ENCODE measurements around the gene CACNA1C. TPM values are rescaled to one million over a fixed set of nuclear protein-coding genes. Genes with fewer than 3 reads are reported as not detected.

The CACNA1C gene
- total RNA-seq, 6 donors from 2014 or later, result 5.2 to 45.1 (median 8.8) TPM

- ATAC-seq (ENCODE audit: low FRiP score in 2 of 2), result no peak
- Histone ChIP-seq H3K27ac (no peak overlapping the region), H3K27me3 (no peaks in the 10 kb centered on the region), H3K36me3 (no peaks in the 10 kb centered on the region), H3K9me3 (no peaks in the 10 kb centered on the region), H3K4me3 (no peak overlapping the region), H3K4me1 (no peaks in the 10 kb centered on the region)
- DNase-seq, result no peak
- 80 to 87% methylated on average over 1 of the region's 1 CpG for WGBS, 2 donors
- TF ChIP-seq POLR2AphosphoS5 (IDR thresholded peaks at IDR 0.05) (no peak), EP300 (IDR thresholded peaks at IDR 0.05) (no peak), CTCF (IDR thresholded peaks at IDR 0.05) (no peak), POLR2A (IDR thresholded peaks at IDR 0.05) (no peak)
These were observed 670.0 kb downstream of the CACNA1C start for GRCh38 chr12:2722806-2723205.

- no peaks in the 10 kb centered on the region for H3K36me3 ChIP-seq
- 45 to 60% methylated on average over 6 of the region's 6 CpGs for WGBS, 2 donors
- no peak overlapping the region for H3K27ac ChIP-seq
- no peak overlapping the region for H3K4me3 ChIP-seq
- no peaks in the 10 kb centered on the region for H3K4me1 ChIP-seq
- no peak for ATAC-seq (ENCODE audit: low FRiP score in 2 of 2)
- H3K9me3 ChIP-seq, result no peaks in the 10 kb centered on the region
- TF ChIP-seq POLR2AphosphoS5 (IDR thresholded peaks at IDR 0.05), result no peak
- TF ChIP-seq EP300 (IDR thresholded peaks at IDR 0.05), result no peak
- TF ChIP-seq CTCF (IDR thresholded peaks at IDR 0.05), result no peak
- no peak for TF ChIP-seq POLR2A (IDR thresholded peaks at IDR 0.05)
- H3K27me3 ChIP-seq, result no peaks in the 10 kb centered on the region
- no peak for DNase-seq
These were observed 679.5 kb downstream of the CACNA1C start for GRCh38 chr12:2732290-2732689.

DNA sequence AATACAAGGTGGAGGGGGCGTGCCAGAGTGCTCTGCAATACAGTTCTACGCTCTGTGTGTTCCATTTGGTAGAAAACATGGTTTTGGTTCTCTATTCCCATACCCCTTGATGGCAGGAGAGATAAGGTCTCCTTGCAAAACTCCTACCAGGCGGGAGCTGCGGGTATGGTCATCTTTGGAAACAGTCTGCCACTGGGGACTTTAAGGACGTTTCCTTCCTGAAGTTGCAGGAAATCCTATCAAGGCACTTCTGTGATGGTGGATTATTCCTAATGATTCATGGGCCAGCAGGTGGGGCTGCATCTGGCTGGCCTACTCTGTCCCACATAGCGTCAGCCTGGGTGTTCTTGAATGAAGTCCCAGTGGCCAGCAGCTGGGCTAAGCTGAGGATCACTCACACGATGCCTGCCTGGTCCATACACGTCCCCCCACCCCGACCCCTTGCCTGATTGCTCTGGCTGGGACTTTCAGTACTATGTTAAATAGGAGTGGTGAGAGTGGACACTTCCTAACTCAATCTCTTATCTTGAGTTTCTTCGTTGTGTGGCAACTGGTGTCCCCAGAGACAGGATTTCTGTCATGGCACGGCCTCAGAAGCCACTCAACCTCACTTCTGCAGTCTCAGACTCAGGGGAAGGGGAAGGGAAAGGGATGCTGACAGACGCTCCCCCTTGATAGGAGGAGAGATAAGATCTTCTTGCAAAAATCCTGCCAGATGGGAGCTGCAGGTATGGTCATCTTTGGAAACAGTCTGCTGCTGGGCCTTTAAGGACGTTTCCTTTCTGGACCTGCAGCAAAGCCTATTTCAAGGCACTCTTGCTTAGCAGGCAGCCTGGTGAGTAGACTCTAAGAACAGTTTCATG is 680.9 kb downstream of the CACNA1C start:
- no peak for TF ChIP-seq EP300 (IDR thresholded peaks at IDR 0.05)
- TF ChIP-seq CTCF (IDR thresholded peaks at IDR 0.05), result no peak
- no peak for TF ChIP-seq POLR2A (IDR thresholded peaks at IDR 0.05)
- no peak for TF ChIP-seq POLR2AphosphoS5 (IDR thresholded peaks at IDR 0.05)
- WGBS, 2 donors, result 37 to 38% methylated on average over 12 to 13 of the region's 13 CpGs
- H3K27me3 ChIP-seq, result no peaks in the 10 kb centered on the region
- no peaks in the 10 kb centered on the region for H3K4me1 ChIP-seq
- DNase-seq (no peak), ATAC-seq (ENCODE audit: low FRiP score in 2 of 2) (no peak)
- H3K4me3 ChIP-seq, result no peak overlapping the region
- no peaks in the 10 kb centered on the region for H3K36me3 ChIP-seq
- H3K27ac ChIP-seq, result no peak overlapping the region
- no peaks in the 10 kb centered on the region for H3K9me3 ChIP-seq

GRCh38 chr12:2735432-2735831 is 682.6 kb downstream of the CACNA1C start:
- no peak overlapping the region for H3K27ac ChIP-seq
- H3K36me3 ChIP-seq, result no peaks in the 10 kb centered on the region
- ATAC-seq (ENCODE audit: low FRiP score in 2 of 2), result no peak
- no peaks in the 10 kb centered on the region for H3K4me1 ChIP-seq
- no peak for DNase-seq
- H3K4me3 ChIP-seq, result no peak overlapping the region
- H3K9me3 ChIP-seq, result no peaks in the 10 kb centered on the region
- 62 to 74% methylated on average over 1 of the region's 1 CpG for WGBS, 2 donors
- no peak for TF ChIP-seq CTCF (IDR thresholded peaks at IDR 0.05)
- no peak for TF ChIP-seq POLR2AphosphoS5 (IDR thresholded peaks at IDR 0.05)
- no peak for TF ChIP-seq POLR2A (IDR thresholded peaks at IDR 0.05)
- TF ChIP-seq EP300 (IDR thresholded peaks at IDR 0.05), result no peak
- no peaks in the 10 kb centered on the region for H3K27me3 ChIP-seq

Data from upper lobe of left lung (tissue), 6 donors.